ENCODE data around the gene KIAA0408.
"Not testable (repeated sequence)": the region's sequence is repeated elsewhere in the genome, so short reads cannot be mapped to it uniquely, and the experiment has no call there.

KIAA0408 gene

GRCh38 chr6:127464161-127464880, 5.1 kb upstream of the KIAA0408 start:
- in situ Hi-C loops (cut with MboI; ENCODE audit: low sequenced_read_pairs), result no loop called here

GRCh38 chr6:127463056-127463455, 3.9 kb upstream of the KIAA0408 start:
- in situ Hi-C loops (cut with MboI; ENCODE audit: low sequenced_read_pairs), result no loop called here

DNA sequence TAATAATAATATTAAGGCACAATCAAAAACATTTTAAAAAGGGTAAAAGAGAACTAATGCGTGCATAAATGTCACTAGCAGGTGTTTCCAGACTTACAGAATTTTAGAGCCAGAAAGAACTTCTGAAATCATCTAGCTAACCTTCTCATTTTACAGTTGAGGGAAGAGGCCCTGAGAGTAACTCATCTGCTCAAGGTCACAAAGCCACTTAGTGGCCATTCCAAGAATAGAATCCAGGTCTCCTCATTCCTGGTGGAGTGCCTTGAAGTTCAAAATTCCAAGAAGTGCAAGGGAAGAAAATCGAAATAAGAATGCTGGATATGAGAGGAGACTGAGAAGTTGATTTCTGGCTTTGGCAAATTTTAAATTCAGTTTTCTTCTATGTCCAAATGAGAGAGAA, 3.2 kb upstream of the KIAA0408 start:
- in situ Hi-C loops (cut with MboI; ENCODE audit: low sequenced_read_pairs), result no loop called here

GRCh38 chr6:127460465-127460864, 1.3 kb upstream of the KIAA0408 start:
- in situ Hi-C loops (cut with MboI; ENCODE audit: low sequenced_read_pairs), result no loop called here

GRCh38 chr6:127458817-127459216, 372 bp downstream of the KIAA0408 start:
- in situ Hi-C loops (cut with MboI; ENCODE audit: low sequenced_read_pairs), result no loop called here

DNA sequence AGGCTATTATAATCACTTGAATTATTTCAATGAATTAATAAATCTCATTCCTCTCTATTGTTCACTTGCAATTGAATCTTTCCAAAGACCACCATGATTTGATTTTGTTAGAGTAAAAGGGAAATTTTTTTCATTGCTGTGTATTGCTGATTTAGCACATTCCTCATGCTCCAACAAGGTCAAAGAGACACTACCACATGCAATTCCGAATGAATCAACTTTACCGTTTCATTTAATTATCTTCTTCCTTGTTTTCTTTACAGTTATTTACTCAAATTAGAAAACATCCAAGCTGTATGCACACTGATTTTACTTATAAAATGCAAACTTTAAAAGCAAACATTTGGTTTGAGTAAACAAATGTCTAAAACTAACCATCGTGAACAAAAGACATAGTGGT, 967 bp downstream of the KIAA0408 start:
- in situ Hi-C loops (cut with MboI; ENCODE audit: low sequenced_read_pairs), result no loop called here

DNA sequence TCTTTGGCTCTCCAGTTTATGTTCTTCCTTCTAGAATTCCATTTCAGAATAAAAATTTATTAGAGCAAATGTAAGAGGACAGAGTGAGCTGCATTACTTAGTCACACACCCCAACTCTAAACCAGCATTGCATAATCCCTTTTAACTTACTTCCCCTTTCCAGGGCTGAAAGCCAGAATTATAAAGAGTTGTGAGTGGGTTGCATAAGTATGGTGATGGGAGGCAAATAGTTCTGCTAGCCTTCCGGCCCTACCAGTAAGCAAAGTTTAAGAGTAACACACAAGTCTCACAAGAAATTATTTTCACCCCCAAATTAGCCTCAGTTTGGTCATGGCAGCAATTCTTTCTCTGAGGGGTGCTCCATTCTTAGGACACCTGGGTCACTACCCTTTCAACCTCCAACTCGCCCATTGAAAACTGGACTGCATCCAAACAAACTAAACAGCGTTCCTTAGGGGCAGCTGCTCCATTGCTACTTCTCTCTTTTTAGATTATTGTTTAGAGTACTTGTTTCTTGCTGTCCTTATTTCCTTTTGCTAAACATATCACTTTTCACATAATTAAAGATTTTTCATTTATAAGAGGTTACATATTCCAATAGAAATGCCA, 1.6 kb downstream of the KIAA0408 start:
- in situ Hi-C loops (cut with MboI; ENCODE audit: low sequenced_read_pairs), result no loop called here

- in situ Hi-C loops (cut with MboI; ENCODE audit: low sequenced_read_pairs), result no loop called here
Observed at GRCh38 chr6:127456465-127456864, 2.7 kb downstream of the KIAA0408 start.

DNA sequence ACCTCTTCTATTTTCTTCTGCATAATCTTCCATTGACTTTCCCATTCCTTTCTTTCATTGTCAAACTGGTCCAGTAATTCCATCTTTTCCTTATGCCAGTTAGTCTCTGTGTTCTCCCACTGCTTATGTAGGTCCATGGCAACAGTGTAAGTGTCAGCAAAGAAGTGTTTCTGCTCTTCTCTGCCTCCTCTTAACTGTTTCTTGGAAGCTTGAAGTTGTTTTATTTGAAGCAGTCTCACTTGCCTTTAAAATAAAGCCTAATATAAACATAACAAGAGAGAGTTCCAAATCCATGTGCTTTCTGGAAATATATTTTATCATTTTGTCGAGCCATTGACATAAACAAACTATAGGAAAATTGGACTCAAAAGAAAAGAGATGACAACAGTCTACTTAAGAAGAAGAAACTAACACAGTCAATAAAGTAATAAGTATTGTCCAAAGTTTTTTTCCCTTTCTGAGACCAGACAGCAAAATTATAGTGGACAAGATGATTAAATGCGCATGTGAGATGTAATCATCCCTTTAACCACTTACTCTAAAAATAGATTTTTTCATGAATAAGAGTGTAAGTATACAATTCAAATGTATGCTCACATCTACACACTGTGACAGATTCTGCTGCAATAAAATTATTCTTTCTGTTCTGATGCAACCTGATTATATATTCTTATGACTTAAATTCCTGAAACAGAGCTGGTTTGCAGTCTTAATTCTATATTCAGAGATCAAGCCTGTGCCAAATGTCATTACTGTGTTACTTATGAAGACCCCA, 5.2 kb downstream of the KIAA0408 start:
- in situ Hi-C loops (cut with MboI; ENCODE audit: low sequenced_read_pairs), result no loop called here

GRCh38 chr6:127452803-127453202, 6.4 kb downstream of the KIAA0408 start:
- in situ Hi-C loops (cut with MboI; ENCODE audit: low sequenced_read_pairs), result no loop called here

GRCh38 chr6:127451388-127451787, 7.8 kb downstream of the KIAA0408 start:
- in situ Hi-C loops (cut with MboI; ENCODE audit: low sequenced_read_pairs), result no loop called here

DNA sequence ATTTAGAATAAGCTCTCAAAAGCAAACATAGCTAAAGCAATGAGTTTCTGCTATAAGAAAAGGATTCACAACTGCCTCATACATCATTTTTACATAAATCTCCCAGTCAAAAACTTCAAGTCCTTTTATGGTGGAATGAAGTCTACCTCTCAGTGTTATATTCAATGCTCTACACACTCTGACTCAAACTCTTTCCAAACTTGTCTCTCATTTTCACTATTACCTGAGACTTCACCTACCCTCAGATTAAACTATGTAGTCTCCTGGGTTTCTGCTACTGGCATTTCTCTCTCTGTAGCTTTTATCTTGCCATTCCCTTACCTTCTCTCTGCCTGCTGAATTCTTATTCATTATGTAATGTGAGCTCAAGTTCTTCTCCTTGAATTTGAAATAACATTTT, 11.4 kb downstream of the KIAA0408 start:
- in situ Hi-C loops (cut with MboI; ENCODE audit: low sequenced_read_pairs), result no loop called here

- in situ Hi-C loops (cut with MboI; ENCODE audit: low sequenced_read_pairs), result no loop called here
Observed at GRCh38 chr6:127446356-127446755, 12.8 kb downstream of the KIAA0408 start.

- in situ Hi-C loops (cut with MboI; ENCODE audit: low sequenced_read_pairs), result no loop called here
Observed at GRCh38 chr6:127441881-127442280, 17.3 kb downstream of the KIAA0408 start.

DNA sequence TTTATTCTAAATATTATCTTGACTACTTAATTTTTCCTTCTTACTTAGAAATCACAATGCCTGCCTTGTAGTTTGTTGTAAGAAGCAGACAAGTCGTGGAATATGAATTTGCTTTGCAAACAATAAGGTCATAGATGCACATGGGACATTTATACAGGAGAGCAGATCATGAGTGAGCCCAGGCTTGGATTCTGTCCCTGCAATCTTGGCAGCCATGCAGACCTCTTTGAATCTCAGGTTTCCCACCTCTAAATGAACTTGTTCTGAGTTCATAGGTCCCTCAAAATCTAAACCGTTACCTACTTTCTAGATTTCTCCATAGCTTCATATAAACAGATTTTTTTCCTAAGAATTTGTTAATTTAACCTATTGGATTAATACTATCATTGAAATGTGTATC, 19.5 kb downstream of the KIAA0408 start:
- in situ Hi-C loops (cut with MboI; ENCODE audit: low sequenced_read_pairs), result no loop called here

DNA sequence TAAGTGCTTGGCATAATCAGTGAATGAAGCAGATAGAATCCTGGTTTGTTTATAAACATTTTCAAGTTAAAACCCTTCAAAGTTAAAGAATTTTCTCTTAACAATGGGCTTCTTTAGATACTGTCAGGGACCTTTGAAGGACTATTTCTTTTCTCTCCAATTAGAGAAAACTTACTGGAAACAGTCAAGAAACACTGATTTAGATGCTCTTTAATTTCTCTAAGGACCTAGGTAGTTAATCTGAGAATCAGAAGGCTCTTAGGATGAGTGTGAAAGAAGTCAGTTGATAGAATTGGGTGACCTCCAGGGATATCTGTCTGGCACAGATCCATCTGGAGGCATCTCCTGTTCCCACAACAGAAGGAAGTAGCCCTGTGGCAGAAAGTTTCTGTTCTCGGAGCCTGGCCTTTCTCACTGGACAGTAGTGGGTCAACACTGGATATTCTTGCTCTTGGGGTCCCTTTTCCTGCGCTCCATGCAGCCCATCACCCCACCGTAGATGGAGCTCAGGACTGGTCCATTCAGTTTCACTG, 22.5 kb downstream of the KIAA0408 start:
- in situ Hi-C loops (cut with MboI; ENCODE audit: low sequenced_read_pairs), result no loop called here

DNA sequence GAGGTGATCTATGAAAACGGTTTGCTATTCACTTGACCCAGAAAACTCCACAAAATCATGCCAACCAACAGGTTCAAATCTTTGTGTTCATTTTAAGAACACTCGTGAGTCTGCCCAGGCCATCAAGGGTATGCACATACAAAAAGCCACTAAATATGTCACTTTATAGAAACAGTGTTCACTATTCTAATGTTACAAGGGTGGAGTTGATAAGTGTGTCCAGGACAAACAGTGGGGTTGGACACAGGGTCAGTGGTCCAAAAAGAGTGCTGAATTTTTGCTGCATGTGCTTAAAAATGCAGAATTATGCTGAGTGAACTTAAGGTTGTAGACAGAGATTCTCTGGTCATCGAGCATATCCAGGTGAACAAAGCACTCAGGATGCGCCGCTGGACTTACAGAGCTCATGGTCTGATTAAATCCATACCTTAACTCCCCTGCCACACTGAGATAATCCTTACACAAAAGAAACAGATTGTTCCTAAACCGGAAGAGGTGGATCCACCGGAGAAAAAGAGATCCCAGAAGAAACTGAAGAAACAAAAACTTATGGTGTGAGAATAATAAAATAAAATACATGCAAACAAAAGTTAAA, 23.5 kb downstream of the KIAA0408 start:
- in situ Hi-C loops (cut with MboI; ENCODE audit: low sequenced_read_pairs), result no loop called here

DNA sequence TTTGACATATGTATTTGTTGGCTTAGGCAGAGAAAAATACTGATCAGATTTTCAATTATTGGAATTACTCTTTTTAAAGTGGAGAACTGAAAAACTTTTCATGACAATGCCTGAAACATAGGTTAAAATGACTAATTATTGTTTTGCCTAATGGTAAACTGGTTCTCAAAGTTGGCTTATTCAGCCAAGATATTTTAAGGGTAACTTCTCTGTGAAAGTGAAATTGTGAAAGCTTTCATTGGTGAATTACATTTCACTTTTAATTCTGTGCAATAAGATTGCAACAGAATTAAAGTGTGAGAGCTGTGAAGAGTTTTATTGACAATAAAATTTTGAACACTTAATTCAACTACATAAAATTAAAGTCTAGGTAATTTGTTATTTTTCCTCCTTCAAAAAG, 24.5 kb downstream of the KIAA0408 start:
- in situ Hi-C loops (cut with MboI; ENCODE audit: low sequenced_read_pairs), result no loop called here

- in situ Hi-C loops (cut with MboI; ENCODE audit: low sequenced_read_pairs), result not testable (repeated sequence)
Observed at GRCh38 chr6:127428562-127428961, 30.6 kb downstream of the KIAA0408 start.

DNA sequence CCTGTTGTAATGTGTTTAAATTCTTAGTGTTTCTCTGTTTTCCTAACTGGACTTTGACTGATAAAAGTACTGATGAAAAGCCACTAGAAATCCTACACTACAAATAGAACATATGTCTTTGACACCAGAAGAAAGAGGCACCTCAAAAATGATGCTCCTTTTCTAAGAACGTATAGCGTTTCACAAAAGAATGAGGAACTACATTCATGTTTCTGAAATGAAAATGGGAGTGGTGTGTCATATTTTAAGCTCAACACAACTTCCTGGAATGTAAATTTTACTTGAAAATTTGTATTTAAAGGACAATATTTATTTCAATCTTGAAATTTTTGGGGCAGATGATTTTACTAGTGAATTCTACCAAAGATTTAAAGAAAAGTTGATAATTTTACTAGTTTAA, 35.3 kb downstream of the KIAA0408 start:
- in situ Hi-C loops (cut with MboI; ENCODE audit: low sequenced_read_pairs), result no loop called here

- in situ Hi-C loops (cut with MboI; ENCODE audit: low sequenced_read_pairs), result not testable (repeated sequence)
Observed at GRCh38 chr6:127421164-127421563, 38.0 kb downstream of the KIAA0408 start.

Data from HL-60/S4 treated with phorbol 12-myristate 13-acetate at 8.2 ng/mL for 4 days and 3 days (cell line).